ENCODE measurements around the gene HECTD4. TPM values are rescaled to one million over a fixed set of nuclear protein-coding genes. Genes with fewer than 3 reads are reported as not detected.

The HECTD4 gene
- total and polyA plus RNA-seq, 9 of the 15 experiments (the other 6 are each of a cell fraction or from before 2014, with no cell fraction given) = 3.5 to 33.3 (median 13.5) TPM

DNA sequence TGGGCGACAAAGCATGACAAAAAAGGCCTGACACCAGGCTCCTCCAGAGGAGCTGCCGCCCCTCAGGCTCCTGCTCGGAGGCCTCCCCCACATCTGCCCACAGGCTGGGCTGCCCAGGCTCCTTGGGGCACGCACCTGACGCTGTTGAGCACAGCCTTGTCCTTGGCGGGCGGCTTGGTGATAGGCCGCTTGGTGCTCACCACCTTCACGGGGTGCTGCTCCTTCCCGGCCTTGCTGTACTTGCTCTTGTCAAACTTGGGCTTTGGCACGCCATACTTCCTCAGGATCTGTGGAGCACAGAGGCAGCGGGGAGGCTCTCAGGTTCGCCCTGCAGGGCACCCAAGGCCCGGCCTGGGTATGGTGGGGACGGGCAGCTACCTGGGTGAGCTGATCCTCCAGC, 203.4 kb downstream of the HECTD4 start:
- intact Hi-C loops (cut with micrococcal nuclease) = no loop called here
- Histone ChIP-seq H3K79me2 (ENCODE audit: control insufficient read depth, insufficient read depth, low read length) (no peaks in the 10 kb centered on the region), H3K9me1 (ENCODE audit: control insufficient read depth, insufficient read depth, low read length) (peaks cover 4% of the 10 kb centered on the region), H2AFZ (ENCODE audit: low read depth, low read length) (no peak overlapping the region), H3K27me3 (ENCODE audit: control insufficient read depth in 2 of 2, insufficient read depth in 2 of 2, low read length in 2 of 2) (no peaks in the 10 kb centered on the region), H3K4me3 (no peak overlapping the region), H3K36me3 (ENCODE audit: control insufficient read depth, insufficient read depth, low read length) (peaks cover 72% of the 10 kb centered on the region; the same call in 2 of the 3 replicates), H3K9ac (ENCODE audit: insufficient read depth in 1 of 2, low read depth in 2 of 2, low read length in 2 of 2) (no peak overlapping the region), H4K20me1 (replicated peaks; ENCODE audit: control insufficient read depth, insufficient read depth, low read length) (no peaks in the 10 kb centered on the region), H3K4me2 (ENCODE audit: insufficient read depth, low read length) (no peak overlapping the region), H3K9me3 (replicated peaks; ENCODE audit: control insufficient read depth, insufficient read depth, low read depth, low read length) (no peaks in the 10 kb centered on the region), H3K27ac (ENCODE audit: extremely low read depth, low read depth, low read length) (no peak overlapping the region), H3K4me1 (replicated peaks in 1 of 2; ENCODE audit: control insufficient read depth in 2 of 2, insufficient read depth in 2 of 2, low read length in 2 of 2) (no peaks in the 10 kb centered on the region; a peak in 1 of 5 replicates)
- ChIA-PET POLR2A (interaction anchor here (1.4 kb wide), 1 partner anchor 10 kb away, joined by 3 read pairs; no protein-coding TSS in a partner anchor), CTCF (ENCODE audit: low intra/inter-chr PET ratio) (no interaction called here)
- BruUV-seq (replicated peaks) = no TSS peak
- WGBS (ENCODE audit: insufficient coverage, low coverage, missing lambda C conversion rate) = 96% methylated on average over 11 of the region's 15 CpGs
- no peak for DNase-seq (ENCODE audit: extremely low read depth in 1 of 4, low spot score in 3 of 4)
- in situ Hi-C loops (cut with MboI) = no loop called here
- ATAC-seq = no peak
- FAIRE-seq = no peak
- TF ChIP-seq NEUROD1 (IDR thresholded peaks at IDR 0.05; ENCODE audit: borderline replicate concordance, low read depth, low read length, partially characterized antibody) (no peak), ETV5 (CRISPR knock-in tag; IDR thresholded peaks at IDR 0.05; ENCODE audit: low read depth) (no peak), ZNF79 (CRISPR knock-in tag; IDR thresholded peaks at IDR 0.05; ENCODE audit: low read depth) (no peak), PRMT5 (CRISPR knock-in tag; IDR thresholded peaks at IDR 0.05) (no peak), ZFPM2 (CRISPR knock-in tag; IDR thresholded peaks at IDR 0.05) (no peak), HNRNPK (IDR thresholded peaks at IDR 0.05; ENCODE audit: low read depth, low read length, poor library complexity, severe bottlenecking) (no peak), CBX5 (IDR thresholded peaks at IDR 0.05; ENCODE audit: borderline replicate concordance, low read depth) (no peak), CHD1 (IDR thresholded peaks at IDR 0.05; ENCODE audit: low read length) (no peak), ZBTB17 (CRISPR knock-in tag; IDR thresholded peaks at IDR 0.05) (no peak), ZNF507 (tag; conservative IDR thresholded peaks at IDR 0.05) (no peak), HDAC8 (tag; IDR thresholded peaks at IDR 0.05) (no peak), DACH1 (IDR thresholded peaks at IDR 0.05; ENCODE audit: partially characterized antibody) (no peak)
- TF ChIP-seq, protein P1, sequence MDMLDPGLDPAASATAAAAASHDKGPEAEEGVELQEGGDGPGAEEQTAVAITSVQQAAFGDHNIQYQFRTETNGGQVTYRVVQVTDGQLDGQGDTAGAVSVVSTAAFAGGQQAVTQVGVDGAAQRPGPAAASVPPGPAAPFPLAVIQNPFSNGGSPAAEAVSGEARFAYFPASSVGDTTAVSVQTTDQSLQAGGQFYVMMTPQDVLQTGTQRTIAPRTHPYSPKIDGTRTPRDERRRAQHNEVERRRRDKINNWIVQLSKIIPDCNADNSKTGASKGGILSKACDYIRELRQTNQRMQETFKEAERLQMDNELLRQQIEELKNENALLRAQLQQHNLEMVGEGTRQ (CRISPR knock-in tag; IDR thresholded peaks at IDR 0.05) = no peak
- TF ChIP-seq, protein P2, sequence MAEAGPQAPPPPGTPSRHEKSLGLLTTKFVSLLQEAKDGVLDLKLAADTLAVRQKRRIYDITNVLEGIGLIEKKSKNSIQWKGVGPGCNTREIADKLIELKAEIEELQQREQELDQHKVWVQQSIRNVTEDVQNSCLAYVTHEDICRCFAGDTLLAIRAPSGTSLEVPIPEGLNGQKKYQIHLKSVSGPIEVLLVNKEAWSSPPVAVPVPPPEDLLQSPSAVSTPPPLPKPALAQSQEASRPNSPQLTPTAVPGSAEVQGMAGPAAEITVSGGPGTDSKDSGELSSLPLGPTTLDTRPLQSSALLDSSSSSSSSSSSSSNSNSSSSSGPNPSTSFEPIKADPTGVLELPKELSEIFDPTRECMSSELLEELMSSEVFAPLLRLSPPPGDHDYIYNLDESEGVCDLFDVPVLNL (CRISPR knock-in tag; IDR thresholded peaks at IDR 0.05; ENCODE audit: low read depth) = no peak
- TF ChIP-seq, protein P3, sequence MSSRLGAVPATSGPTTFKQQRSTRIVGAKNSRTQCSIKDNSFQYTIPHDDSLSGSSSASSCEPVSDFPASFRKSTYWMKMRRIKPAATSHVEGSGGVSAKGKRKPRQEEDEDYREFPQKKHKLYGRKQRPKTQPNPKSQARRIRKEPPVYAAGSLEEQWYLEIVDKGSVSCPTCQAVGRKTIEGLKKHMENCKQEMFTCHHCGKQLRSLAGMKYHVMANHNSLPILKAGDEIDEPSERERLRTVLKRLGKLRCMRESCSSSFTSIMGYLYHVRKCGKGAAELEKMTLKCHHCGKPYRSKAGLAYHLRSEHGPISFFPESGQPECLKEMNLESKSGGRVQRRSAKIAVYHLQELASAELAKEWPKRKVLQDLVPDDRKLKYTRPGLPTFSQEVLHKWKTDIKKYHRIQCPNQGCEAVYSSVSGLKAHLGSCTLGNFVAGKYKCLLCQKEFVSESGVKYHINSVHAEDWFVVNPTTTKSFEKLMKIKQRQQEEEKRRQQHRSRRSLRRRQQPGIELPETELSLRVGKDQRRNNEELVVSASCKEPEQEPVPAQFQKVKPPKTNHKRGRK (tag; IDR thresholded peaks at IDR 0.05) = no peak

Measured in K562 (cell line).